HUDEP-2 (cell line): Measurements from ENCODE around the gene SASH1.

Source experiments
- DNase-seq, 76 experiments: peaks; one replicate each; lab custom pipeline; 2025; ENCODE audit not compliant: unreplicated experiment in 76 of 76; lab: John Stamatoyannopoulos, UW

SASH1 gene

DNA sequence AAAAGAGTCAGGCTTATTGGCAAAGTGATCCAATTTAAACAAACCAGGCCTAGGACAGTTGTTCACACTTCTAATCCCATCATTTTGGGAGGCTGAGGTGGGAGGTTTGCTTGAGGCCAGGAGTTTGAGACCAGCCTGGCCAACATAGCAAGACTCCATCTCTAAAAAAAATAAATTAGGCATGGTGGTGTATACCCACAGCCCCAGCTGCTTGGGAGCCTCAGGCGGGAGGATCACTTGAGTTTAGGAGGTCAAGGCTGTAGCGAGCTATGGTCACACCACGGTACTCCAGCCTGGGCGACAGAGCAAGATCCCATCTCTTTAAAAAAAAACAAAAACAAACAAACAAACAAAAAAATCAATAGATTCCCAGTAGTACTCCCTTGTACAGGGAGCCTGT lies 86.8 kb downstream of the SASH1 start:
- no peak for DNase-seq

DNA sequence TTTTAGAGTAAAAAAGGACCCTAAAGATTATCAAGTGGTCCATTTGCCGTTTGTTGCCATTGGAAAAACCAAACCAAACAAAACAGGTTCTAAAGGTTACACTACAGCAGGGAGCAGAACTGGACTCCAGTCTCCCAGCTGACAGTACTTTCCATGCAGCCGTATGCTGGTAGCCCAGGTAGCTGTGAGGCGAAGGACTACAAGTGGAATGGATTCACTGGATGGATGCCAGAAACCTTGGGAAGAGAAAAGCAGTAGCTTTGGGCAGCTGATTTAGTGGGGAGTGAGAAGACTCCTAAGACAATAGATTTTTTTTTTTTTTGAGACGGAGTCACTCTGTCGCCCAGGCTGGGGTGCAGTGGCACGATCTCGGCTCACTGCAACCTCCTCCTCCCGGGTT lies 88.3 kb downstream of the SASH1 start:
- no peak for DNase-seq

DNA sequence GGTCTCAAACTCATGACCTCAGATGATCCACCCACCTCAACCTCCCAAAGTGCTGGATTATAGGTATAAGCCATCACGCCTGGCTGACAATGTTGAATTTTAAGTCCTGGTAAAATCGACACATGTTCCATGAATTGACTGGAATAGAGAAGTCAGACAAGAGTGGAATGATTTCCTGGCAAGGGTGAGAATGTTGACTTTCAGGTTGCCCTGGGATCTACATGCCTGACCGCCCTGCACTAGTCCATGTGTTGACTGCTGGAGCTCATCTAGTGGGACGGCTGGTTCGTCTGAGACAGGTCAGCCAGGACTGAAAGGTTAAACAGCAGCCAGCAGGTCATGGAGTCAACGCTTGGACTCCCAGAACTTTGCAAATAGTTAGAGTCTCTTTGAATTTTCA lies 88.8 kb downstream of the SASH1 start:
- DNase-seq, result no peak

DNA sequence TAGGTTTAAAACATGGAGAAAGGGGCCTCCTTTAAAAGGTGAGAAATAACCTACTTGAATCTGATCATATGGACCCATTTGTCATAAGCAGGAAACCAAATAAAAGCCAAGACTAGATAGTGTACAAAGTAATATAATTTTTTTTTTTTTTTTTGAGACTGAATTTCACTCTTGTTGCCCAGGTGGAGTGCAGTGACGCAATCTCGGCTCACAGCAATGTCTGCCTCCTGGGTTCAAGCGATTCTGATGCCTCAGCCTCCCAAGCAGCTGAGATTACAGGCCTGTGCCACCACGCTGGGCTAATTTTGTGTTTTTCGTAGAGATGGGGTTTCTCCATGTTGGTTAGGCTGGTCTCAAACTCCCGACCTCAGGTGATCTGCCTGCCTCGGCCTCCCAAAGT lies 89.2 kb downstream of the SASH1 start:
- no peak for DNase-seq

DNA sequence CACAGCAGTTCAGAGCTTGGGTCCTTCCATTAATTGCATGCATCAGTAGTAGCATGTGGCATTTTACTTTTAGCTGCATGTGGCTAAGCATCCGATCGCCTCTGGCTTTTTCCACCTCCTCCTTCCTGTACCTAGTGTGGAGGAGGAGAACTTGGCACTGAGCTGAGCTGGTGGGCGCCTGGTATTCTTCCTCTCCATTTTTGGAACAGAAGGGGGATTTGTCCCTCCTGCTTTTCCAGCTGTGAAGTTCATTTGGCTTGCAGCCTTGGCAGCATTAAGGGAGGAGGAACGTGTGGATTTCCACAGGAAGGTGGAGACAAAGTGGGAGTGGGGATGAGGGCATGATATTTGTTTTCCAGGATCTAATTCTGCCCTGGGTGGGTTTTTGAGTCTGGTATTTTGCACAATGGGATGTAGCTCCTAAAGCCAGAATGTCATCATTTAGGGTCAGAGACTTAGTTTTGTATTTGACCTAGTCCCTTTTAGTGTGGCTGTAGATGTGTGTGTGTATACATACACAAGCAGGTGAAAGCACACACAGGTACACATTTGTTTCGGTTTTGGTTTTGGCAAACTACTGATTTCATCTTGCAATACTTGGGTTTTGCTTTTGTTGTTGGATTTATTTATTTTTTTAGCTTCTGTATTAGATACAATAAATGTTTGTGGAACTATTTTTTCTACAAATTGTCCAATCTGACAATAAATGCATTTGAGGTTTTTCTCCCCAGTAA lies 90.0 kb downstream of the SASH1 start:
- no peak for DNase-seq

DNA sequence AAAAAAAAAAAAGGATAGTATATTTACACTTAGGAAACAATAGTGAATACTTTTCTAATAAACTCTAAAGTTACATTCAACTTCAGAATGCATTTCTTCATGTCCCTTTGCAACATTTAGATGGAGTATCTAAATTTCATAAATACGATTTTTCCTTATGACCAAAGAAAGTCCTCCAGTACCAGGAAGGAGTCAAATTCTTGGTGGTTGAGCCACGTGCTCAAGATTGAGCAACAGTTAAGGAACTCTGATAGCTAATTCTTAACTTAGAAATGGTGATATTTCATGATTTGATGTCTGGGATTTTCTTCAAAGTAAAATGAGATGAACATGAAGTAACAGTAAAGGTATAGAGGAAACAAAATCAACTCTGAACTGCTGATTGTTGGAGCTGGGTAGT lies 92.7 kb downstream of the SASH1 start:
- DNase-seq, result no peak

DNA sequence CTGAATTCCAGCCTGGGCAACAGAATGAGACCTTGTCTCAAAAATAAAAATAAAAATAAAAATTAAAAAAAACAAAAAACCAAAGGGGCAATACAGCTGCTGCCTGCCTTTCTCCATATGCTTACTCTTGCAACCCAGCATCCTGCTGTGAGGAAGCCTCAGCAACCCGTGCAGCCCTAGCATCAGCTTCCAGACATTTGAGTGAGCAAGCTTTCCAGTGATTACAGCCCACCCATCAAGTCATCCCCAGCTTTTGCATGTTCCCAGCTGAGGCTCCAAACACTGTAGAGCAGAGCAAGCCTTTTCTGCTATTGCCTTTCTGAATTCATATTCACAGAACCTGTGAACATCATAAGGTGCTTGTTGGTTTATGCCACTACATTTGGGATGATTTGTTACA lies 93.8 kb downstream of the SASH1 start:
- DNase-seq, result no peak

DNA sequence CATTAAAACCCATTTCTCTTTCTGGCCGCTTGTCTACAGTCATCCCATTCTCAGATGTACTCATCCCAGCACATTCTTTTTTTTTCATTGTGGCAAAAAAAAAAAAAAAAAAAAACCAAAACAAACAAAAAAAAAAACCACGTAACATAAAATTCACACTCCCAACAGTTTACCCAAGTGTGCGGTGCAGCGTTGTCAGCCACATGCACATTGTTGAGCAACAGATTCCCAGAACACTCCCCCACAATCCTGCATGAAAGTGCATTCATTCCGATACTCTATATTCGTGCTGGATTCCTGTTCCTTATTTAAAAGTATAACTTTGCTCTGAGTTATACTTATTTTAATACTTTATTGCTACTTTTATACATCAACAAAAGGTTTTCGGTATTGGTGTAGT lies 96.0 kb downstream of the SASH1 start:
- no peak for DNase-seq

DNA sequence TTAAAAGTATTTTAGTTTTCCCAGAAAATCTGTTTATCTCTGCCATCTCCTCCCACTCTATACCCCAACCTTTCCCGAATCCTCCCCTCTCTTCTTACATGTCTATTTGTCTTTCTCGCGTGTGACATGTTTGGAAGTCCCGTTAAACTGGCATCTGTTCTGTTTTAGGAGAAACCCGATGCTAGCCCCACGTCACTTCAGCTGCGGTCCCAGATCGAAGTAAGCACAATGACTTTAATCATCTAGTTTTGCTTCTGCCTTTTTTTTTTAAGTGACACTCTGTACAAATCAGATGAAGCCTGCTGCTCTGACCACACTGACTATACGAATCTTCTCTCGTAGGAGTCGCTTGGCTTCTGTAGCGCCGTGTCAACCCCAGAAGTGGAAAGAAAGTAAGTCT lies 97.4 kb downstream of the SASH1 start:
- DNase-seq, result no peak

DNA sequence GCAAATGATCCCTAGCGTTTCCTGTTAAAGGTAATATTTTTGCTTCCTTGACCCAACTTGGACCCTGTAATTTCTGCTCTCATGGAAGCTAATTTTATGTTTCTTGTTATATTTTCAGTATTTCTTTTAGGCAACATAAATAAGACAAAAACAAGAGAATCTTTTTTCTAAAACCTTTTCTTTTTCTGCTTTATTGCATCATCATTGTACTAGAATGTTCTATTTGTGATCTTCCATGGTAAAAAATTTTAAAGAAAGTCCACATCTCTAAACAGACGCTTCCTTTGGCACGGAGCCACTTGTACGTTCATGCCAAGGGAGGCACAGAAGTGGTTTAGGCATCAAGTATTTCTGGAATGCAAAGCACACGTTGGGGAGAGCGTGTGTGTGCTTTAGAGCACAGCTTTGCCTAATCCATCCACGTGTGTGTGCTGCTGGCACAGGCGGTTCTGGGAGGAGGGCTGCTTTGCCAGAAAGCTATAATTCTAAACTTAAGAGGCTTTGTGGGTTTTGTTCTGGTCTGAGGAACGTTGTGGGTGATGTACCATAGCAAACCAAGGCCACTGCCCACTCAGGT lies 98.3 kb downstream of the SASH1 start:
- no peak for DNase-seq

DNA sequence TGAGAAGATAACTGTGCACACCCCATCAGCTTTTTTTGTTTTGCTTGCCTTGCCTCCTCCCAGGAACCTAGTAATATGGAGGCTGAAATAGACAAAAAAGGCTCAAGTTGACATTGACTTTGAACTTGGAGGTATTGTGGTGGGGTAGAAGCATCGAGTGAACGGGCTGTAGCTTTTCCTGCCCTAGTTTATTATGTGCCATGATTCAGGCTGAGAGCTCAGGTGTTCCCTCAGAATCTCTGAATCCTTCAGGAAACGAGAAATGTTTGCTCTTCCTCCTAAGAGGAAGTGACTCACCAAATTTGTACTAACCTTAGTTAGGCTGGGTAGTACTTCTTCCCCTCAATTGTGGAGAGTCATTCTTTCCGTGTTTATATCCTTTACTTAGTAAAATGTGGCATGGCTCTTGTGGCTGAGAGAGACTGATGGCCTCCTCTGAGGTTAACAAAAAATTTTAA lies 98.8 kb downstream of the SASH1 start:
- DNase-seq, result no peak

DNA sequence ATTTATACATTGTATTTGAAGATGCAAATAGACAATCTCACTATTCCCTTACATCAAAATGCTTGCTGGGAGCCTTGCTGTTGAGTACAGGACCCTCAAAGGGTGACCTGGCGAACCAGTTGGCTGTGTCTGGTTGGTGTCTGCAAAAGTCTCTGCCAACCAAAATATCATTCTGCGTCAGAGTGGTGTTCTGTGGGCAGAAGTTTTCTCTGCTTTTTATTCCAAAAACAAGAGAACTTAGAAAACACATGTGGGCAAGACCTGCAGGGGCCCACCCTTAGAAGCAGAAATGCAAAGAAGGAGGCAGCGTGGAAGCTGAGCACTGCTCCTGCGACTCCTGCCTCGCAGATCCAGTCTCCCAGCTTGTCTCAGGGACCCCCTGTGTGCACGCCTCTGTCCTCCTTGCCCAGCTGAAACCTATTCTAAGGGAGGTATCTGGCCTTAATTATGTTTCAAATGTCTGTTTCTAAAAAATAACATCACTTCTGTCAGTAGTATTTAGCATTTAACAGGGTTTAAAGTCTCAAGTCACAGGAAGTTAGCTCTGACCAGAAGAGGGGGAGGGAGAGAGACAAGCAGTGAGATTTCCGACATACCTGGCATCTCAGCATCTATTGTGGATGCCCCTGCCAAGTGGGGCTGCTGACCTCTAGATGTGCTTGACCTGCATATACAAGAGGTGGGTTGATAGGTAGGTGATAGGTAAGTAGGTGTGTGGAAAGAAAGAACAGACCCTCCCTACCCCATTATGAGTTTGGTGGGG lies 101.3 kb downstream of the SASH1 start:
- DNase-seq, result no peak

DNA sequence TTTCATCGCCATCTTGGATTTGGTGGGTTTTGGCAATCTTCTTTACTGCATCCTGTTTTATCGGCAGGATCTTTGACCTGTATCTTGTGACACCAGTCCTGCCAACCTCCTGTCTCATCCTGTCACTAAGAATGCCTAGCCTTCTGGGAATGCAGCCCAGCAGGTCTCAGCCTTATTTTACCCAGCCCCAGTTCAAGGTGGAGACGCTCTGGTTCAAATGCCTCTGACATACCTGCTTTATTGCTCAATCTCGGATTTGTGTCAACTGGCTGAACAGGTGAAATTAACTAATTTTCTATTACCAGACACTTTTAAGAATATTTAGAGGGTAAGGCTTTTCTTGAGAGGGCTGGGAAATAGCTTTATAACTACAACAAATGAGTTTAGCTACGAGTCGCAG lies 102.5 kb downstream of the SASH1 start:
- DNase-seq, result no peak

DNA sequence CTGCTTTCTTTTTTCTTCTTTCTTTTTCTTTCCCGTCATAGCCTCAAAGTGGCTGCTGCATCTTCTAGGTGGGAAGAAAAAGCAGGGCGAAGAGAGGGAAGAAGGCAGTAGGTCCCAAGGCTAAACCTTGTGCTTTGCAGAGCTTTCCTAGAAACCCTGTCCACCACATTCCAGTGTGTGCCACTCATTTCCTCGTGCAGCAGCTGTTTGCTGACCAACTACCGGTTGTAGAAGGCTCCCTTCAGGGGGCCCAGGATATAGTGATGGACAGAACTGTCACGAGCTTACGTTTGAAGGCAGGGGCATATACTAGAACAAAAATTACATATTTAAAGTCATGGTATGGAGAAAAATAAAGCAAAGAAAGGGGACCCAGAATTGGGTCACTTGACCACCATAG lies 103.0 kb downstream of the SASH1 start:
- DNase-seq, result no peak

DNA sequence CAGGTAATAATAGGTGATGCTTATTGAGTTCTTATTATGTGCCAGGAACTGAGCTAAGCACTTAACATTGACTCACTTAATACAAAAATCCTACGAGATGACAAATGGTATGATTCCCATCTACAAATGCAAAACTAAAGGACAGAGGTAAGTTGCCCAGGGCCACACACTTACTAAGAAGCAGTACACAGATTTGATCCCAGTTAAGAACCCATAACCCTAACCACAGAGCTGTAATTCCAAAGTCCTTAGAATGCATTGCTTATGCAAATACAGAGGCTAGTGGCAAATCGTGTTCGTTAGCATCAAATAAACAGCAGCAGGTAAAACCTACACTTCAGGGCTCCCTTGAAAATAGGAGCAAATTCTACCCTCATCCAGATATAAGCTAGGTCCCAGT lies 104.0 kb downstream of the SASH1 start:
- DNase-seq, result no peak

DNA sequence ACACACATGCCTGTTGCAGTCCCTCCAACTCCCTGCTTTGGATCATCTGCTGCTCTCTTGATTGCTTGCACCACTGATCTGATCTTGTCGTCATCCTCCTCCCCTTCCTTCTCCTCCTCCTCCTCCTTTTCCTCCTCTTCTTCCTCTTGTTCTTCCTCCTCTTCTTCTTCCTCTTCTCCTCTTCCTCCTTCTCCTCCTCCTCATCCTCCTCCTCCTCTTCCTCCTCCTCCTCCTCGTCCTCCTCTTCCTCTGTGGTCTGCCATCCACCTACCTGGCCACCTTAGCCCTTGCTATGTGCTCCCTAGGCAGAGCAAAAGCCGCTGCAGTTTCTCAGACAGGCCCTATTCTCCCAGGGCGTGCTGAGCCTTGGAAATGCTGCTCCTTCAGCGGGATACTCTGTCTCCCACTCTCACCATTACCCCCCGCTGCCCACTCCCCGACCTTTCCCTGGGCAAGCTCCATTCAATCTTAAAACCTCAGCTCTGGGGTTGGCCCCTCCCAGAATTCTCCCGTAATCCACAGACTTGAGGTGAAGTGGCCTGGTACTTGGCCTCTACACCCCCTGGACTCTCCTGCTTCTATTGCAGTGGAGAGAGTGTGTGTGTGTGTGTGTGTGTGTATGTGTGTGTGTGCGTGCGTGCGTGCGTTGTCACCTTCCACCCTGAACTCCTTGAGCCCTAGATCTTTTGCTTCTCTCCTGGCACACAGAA lies 105.0 kb downstream of the SASH1 start:
- DNase-seq, result no peak

DNA sequence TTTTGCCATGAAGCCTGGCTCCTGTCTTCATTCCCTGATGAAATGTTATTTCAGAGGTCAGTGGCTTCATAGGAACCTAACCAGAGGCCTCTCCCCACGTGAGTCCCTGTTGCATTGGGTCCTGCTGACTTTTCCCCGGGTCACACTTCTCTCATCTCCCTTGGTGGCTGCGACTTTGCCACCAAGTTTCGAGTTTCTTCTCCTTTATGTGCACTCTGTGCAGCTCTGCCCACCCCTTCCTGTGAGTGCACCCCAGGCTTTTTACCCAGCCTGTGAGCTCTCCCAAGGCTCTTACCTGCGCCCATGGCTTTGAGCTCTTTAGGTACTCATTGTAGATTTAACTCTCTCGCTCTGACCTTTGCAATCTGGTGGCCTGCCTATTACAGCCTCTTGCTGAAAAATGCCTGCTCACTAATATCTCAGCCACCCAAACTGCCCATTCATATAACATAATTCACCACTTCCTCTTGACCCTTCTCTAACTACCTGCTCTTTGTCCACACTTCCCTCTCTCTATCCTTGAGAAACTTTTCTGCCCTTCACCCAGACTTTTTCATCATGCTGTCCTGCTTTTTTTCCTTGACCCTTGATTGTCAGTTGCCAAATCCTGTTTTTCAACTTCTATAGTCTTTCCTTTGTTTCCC lies 105.9 kb downstream of the SASH1 start:
- no peak for DNase-seq

DNA sequence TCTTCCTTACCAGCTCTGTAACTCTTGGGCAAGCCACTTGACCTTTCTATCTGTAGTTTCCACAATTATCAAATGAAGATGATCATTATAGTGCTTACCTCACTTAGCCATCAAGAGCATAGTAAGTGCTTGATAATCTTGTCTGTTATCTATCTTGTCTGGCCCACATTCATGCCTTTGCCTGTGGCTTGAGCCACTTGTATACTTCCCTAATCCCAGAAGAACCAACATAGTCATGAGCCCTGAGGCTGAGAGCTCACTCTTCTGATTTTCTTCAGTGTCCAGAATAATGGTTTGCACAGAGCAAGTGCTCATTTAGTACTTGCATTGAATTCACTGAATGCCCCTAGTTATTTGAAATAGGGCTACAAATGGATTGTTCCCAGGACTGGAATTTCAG lies 108.2 kb downstream of the SASH1 start:
- DNase-seq, result no peak

DNA sequence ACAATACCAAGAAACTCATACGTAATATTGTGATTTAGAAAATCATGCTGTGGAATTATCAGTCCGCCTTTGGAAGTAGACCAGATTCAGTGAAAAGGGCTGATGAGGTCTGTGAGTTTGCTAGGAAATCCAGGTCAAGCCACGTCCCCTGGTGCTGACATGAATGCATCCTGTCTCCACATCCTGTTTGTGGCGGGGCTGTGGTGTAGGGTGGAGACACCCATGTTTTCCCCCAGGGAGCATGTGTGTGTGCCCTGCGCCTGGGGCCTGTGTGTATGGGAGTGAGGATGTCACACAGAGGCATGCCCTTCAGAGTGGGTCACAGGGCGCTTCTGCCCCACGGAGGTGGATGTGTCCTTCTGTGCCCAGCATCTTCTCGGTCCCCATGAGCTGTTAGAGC lies 109.1 kb downstream of the SASH1 start:
- no peak for DNase-seq

DNA sequence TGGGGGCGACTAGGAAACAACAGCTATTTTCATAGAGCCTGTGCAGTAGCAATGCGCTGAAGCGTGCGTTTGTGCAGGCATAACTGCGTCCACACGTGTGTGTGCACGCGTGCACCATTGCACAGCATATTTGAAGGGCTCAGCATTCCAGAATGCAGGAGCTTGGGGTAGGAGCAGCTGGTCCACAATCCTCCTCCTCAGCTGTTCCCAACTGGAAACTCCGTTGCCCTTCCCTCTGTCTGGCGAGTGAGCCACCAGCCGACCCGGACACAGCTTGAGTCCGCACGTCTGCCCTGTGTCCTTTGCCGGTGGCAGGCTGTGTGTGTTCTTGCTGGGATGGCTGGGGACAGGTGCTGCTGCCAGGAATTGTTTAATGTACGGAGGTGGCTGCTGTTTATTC lies 110.2 kb downstream of the SASH1 start:
- no peak for DNase-seq

DNA sequence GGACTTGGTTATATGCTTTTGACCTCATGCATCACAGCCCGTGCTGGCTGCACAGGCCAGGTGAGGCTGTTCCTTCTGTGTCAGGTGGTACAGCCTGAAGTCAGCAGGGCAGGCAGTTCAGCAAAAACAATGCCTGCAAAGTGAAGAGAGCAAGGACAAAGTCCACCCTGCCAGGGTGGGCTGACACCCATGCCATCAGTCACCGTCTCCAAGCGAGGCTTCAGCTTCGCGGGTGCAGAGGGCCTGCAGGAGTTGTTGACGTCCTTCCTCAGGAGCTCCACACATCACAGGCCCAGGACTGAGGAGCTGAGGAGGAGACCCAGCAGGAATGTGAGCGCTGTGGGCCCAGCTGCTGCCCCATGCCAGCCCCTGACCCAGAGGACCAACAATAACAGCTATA lies 111.3 kb downstream of the SASH1 start:
- DNase-seq, result no peak
